GM19455 (cell line): Measurements from ENCODE around the gene TLX3.
"Not testable (repeated sequence)": the region's sequence is repeated elsewhere in the genome, so short reads cannot be mapped to it uniquely, and the experiment has no call there.

Experiments
- ATAC-seq: cut with Tn5 transposase; IDR thresholded peaks from one replicate; pipeline ENCODE4 v1.9.1; 2021; ENCODE audit not compliant: unreplicated experiment

TLX3 gene

DNA sequence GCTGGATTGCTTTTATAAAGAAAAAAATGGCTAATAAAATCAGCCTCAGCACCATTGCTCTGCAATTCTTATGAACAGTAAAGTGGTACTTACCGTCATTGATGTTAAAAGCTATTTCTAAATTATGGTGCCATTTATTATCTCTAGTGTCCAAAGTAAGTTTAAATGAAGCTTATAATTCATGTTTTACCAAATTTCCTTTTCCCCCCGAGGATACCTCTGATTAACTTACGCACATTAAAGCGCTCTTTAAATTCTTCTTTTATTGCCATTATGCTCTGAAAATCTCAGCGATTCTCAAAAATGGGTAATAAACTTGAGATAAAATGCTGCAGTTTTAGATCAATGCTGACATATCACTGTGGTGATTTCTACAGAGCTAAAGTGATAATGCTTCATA lies 13.5 kb downstream of the TLX3 start:
- ATAC-seq = no peak

DNA sequence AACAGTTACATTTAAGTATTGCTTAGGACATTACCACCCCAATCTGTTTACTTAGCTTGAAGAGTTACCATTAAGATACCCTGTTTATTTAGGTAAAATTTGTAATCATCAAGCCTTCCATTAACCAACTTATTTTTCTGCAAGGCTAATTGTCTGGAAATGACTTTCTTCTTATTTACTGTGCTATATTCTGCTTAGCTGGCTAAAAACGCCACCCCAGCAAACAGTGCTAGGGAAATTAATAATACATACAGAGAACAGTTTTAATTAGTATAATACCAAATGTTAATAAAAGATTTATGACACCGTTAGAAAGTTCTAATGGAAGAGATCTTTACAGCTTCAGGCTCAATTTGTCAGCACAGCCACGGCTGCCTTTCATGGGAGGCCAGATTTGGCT lies 14.0 kb downstream of the TLX3 start:
- no peak for ATAC-seq

DNA sequence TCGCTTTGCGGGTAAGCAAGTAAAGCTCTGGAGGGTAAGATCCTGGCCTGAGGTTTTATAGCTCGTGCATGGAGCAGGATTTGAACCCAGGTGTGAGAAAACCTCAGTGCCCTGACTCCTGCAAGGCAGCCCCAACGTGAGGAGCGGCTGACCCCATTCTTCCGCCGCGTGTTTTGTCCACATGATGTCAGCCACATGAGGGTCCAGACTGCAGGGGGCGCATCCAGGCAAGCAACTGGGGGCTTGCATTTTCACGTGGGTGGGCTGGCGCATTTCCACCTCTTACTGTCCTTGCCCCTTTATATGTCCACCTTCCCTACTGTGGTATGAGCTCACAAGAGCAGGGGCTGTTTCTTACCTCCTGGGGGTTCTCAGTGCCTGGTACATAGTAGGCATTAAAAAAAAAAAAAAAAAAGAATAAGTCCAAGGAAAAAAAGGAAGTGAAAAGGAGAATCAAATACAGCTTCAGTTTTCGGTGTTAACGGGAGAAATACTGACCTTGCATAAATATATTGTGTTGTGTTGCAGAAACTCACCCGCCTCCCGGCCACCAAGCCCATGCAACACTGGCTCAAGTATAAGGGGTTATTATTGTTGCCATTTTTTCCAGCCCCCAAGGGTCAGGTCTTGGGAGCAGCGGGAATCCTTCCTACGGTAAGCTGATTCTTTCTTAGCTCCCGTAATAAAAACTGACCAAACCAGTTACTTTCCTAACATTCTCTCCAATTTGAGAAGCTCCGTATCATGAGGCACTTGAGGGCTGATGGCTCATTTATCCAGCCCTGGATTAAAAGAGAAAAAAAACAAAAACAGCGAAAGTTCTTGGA lies 15.0 kb downstream of the TLX3 start:
- no peak for ATAC-seq

DNA sequence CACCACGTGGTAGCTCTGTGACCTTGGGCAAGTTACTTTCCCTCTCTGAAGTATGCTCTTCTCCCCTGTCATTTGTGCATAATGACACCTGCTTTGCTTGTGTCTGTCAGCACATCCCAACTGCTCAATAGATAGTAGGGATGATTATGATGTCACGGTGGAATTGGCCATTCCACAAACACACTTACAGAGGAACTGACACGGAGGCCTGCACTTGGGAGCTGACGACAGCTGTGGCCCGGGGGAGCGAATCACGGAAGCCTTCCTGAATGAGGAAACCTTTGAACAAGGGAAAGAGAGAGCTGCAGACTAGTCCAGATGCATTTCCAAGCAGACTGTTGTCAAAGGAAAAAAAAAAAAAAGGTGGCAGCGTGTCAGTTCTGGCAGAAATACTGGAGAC lies 21.0 kb downstream of the TLX3 start:
- ATAC-seq = no peak

DNA sequence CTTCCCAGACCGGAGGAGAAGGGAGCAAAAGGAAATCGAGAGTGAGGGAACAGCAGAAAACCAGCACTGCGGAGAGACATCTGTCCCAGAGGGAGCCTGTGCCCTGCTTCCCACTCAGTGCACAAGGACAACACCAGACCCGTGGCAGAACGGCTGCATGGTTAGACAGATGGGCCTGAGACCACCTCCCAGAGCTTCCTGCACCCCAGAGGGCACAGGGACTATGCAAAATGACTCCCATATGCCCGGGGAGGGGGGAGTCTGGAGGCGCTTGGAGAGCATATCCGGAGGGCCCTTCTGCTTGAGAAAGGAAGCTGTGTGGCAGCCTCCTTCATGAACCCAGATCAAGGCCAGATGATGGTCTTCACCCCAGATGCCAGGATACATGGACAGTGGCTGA lies 26.6 kb downstream of the TLX3 start:
- ATAC-seq = no peak

DNA sequence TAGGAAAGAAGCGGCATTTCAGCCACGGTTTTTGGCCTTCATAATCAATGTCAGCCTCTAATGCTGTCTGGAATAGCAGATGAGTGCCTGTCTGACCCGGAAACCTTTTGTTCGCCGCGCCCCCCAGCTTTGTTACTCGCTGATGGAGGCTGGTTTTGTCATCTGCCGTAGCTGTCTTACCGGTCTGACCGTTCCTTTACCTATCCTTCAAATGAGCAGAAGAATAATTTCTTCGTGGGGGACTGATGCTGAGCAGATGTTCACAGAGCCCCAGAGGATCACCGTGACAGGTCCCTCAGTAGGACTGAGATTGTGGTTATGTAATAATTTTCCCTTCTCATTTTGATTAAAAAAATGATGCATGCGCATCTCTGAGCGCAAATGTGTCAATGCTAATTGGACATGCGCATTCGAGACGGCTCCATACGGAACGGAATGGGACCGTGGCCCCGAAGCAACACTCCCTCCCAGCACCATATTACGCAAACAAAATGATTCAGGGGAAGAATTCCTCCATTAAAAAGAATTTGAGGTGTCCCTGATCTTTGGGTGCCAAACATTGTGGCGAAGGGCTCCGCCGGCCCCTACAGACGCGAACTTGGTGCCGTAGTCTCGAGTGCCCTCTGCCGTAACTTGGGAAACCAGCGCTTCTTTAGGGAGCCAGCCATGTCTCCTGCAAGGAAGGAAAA lies 27.6 kb downstream of the TLX3 start:
- ATAC-seq = no peak

DNA sequence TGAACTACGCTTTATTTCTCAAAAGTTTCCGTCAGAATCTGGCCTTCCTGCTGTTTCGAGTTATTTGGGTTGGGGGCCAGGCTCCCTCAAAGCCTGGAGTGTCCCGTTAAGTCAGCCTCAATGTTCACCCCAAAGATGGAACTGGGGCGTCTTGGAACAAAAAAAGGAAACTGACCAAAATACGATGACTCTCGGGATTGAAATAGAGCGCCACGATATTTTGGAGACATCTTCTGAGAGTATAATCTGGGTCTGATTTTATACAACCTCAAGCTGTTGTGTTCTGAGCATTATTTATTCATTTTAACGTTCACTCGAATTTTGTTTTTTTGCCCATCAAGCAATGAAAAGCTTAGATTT lies 28.1 kb downstream of the TLX3 start:
- no peak for ATAC-seq

DNA sequence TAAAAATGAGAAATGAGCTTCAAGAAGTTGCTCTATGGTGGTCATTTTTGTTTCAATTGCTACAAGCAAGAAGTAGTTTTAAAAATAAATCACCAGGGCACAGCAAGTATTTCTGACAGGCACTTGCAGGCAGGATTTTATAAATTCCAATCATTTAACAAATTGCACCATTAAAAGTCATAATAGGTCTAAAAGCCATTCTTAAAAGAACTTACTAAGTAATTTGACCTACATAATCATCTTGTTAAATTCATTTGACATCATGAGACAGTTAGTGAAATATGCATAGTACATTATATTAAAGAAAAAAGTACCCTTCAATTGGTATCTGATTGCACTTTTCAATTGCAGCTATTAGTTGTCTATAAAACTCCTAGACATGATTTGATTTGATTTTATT lies 31.0 kb downstream of the TLX3 start:
- no peak for ATAC-seq

DNA sequence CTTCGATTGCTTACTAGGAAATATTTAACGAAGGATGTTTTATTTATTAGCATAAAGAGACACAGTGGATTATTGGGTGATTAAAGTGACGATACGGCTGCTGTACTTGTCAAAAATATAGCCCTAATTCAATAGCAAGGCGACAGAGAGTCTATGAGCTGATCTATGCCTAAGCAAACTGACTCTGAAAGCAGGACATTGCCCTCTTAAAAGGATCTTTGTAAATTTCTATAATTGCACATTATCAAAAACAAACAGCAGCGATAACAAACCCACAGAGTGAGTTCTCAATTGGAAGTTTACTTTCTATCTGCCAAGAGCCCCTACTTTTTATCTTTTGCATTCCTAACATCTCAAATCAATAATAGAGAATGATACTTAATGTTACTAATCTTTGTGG lies 31.4 kb downstream of the TLX3 start:
- no peak for ATAC-seq

DNA sequence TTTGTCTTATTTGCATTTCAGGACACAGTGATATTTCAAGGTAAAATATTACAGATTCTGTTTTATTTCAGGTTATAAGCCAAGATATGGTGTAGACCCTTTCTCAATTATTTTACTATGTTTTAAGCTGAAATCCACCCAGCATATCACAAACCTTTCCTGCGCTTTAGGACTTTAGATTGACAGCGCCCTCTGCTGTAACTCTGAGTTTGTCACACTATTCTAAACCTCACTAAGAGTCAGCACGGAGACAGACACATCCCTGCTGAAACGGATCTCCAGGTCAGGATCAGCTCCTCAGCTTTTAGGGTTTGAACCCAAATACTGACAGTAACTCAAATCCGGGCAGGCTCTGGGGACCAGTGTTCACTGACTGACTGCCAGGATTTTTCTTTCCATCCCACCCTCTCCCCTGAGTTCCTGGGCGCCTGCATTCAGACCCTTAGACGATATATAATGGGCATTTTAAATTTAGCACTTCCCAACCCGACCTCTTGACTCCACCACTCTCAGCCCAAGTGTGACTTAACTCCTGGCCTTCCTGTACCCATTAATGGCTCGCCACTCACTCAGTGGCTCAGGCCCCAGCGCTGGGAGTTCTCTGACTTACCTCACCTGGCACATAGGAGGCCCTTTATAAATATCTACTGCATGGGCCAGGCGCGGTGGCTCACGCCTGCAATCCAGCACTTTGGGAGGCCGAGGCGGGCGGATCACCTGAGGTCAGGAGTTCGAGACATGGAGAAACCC lies 33.5 kb downstream of the TLX3 start:
- ATAC-seq = no peak

DNA sequence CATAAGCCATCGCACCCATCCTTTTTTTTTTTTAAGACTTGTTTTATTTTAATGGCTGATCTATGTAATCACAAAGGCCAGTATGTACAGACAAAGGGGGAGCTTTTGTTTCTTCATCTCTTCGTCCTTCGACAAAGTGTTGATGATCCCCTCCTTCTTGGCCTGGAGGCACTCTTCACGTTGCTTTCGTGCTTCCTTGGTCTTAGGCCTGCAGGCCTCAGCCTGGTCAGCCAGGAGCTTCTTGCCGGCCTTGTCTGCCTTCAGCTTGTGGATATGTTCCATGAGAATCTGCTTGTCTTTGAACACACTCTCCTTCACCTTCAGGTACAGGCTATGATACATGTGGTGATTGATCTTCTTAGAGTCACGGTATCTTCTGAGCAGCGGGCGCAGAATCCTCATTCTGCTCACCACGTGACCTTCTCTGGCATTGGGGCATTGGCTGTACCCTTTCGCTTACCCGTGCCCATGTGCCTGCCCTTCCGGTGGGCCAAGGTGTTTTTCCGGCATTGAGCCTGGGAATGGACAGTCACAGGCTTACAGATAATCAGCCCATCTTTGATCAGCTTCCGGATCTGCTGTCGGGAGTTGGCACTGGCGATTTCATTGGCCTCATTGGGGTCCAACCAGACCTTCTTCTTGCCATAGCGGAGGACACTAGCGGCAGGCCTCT lies 36.0 kb downstream of the TLX3 start:
- no peak for ATAC-seq

DNA sequence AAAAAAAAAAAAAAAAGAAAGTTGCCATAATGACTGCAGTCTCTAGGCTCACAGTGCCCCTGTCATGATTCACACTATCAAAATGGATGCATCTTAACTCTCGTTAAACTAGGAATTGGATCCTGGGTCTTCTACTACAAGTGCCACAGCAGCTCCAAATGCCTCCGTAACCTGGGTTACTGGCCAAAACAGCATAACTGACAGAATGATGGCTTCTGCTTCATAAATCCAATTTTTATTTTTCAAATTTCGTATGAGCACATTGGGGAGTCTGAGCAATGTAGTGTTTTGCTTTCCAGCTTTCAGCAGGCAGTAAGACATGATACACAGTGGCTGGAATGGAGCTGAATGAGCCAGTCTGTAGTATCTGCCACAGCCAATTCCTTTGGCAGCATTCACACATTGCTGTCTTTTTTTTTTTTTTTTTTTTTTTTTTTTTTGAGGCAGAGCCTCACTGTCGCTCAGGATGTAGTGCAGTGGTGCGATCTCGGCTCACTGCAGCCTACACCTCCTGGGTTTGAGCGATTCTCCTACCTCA lies 42.6 kb downstream of the TLX3 start:
- ATAC-seq = no peak

DNA sequence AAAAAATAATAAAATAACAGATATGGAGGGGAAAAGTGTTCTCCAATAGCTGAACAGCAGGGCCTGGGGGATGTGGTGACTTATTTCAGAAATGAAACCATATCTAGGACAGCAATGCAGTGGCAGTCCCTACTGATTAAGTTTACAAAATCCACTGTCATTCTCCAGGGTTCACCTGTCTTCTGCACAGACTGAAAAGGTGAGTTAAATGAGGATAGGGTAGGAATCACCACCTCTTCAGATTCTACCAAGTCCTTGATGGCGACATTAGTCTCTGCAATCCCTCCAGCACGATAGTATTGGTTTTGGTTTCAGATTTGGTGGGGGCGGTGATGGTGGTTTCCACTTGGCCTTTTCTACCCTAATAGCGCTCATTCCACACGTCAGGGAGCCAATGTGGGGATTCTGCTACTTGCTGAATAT lies 46.3 kb downstream of the TLX3 start:
- peak; percentile 97 for ATAC-seq

DNA sequence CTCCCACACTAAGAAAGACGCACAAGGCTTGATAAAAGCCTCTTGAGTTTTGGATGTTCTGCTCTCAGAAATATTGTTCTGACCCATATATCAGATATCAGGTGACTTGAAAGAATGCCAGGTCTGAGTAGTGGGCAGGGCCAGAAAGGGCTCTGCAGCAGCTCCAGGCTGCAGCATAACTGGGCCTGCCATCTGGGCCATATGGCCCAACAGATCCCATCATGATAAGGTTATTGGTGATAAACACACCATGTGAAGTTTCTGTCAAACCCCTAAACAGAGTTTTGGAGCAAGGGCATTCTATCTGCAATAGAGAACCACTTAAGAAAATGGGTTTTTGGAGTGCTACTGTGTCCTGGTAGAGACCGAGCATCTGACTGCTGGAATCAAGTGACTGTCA lies 48.8 kb downstream of the TLX3 start:
- ATAC-seq = no peak

DNA sequence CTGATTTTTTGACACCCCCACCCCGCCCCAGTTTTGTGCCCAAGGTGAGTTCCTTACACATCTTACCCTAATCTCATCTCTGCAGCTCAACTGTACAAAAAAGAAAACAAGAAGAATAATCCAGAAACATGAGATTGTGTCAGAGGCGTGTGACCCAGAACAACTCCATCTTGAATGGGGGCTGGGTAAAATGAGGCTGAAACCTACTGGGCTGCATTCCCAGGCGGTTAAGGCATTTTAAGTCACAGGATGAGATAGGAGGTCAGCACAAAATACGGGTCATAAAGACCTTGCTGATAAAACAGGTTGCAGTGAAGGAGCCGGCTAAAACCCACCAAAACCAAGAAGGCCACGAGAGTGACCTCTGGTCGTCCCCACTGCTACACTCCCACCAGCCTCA lies 52.1 kb downstream of the TLX3 start:
- not testable (repeated sequence) for ATAC-seq
